Left ventricle myocardium inferior (tissue), 1 donor: ENCODE results near the gene LAMC3. TPM values are rescaled to one million over a fixed set of nuclear protein-coding genes. Genes with fewer than 3 reads are reported as not detected.

Source experiments
- DNase-seq: peaks from one replicate; pipeline ENCODE4 v3.0.0-alpha.2; 2020
- H3K27ac ChIP-seq: fragments of 200-600 bp; replicated peaks from 2 replicates; pipeline ENCODE4 v1.8.0; 2021
- H3K27me3 ChIP-seq: fragments of 200-600 bp; 2 replicates; pipeline ENCODE4 v1.8.0; 2021; ENCODE audit warnings: low read depth
- H3K36me3 ChIP-seq: fragments of 200-600 bp; 2 replicates; pipeline ENCODE4 v1.8.0; 2021
- H3K4me1 ChIP-seq: fragments of 200-600 bp; 2 replicates; pipeline ENCODE4 v1.8.0; 2021
- H3K4me3 ChIP-seq: fragments of 200-600 bp; 2 replicates; pipeline ENCODE4 v1.8.0; 2021; ENCODE audit warnings: mild to moderate bottlenecking, moderate library complexity
- H3K9me3 ChIP-seq: fragments of 200-600 bp; replicated peaks from 2 replicates; pipeline ENCODE4 v1.8.0; 2021
- intact Hi-C: fragments of 100-400 bp; cut with micrococcal nuclease; formaldehyde crosslinking; loops from one replicate; pipeline ENCODE4 v1.11.0; 2022
- total RNA-seq: library from RNA; stranded (reverse); fragmentation: NEBNext Ultra II Directional; extraction: Animal tissue kit (Norgen Biotek cat#: 25700); gene quantifications from one replicate; pipeline ENCODE4 v1.2.1, GENCODE V29; 2021
- TF ChIP-seq, protein P1 (sequence below): fragments of 200-600 bp; IDR thresholded peaks from 2 replicates; pipeline ENCODE4 v1.8.0; 2021; ENCODE audit warnings: antibody characterized with exemption, mild to moderate bottlenecking, borderline replicate concordance
- donor health status: DM: no; HTN: yes; CAD: no; lungs with severe emphysema.

Gene LAMC3
- total RNA-seq, 1 donor from 2014 or later = 0.66 TPM

DNA sequence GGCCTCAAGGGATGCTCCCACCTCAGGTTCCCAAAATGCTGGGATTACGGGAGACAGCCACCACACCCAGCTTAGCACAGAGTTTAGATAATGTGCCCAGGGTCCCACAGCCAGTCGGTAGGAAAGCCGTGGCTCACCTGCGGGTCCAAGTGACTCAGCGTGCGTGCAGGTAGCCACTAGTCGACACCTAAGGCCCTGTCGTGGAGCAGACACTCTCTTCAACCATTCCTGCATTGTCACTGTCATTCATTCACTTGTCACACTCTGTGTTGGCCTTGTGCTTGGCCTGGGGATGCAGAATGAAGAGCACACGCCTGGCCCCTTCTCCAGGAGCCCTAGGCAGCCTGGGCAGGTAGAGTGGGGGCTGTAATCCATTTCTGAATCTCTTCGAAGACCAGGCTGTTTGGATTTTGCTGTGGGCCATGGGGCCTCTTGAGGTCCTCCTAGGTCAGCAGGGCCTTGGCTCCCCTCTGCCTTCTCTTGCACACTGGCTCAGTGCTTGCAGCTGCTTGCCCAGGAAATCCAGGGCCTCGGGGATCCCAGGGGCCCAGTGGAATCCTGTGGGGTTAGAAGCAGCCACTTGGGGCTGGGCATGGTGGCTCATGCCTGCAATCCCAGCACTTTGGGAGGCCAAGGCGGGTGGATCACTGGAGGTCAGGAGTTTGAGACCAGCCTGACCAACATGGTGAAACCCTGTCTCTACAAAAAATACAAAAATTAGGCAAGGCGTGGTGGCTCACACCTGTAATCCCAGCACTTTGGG lies 81.2 kb downstream of the LAMC3 start:
- H3K4me1 ChIP-seq = peaks cover 5% of the 10 kb centered on the region
- intact Hi-C loops = no loop called here
- H3K4me3 ChIP-seq = no peak overlapping the region
- H3K36me3 ChIP-seq = no peaks in the 10 kb centered on the region
- no peak for DNase-seq
- H3K27me3 ChIP-seq = peaks cover 30% of the 10 kb centered on the region
- H3K9me3 ChIP-seq = no peaks in the 10 kb centered on the region
- H3K27ac ChIP-seq = no peak overlapping the region
- TF ChIP-seq, protein P1, sequence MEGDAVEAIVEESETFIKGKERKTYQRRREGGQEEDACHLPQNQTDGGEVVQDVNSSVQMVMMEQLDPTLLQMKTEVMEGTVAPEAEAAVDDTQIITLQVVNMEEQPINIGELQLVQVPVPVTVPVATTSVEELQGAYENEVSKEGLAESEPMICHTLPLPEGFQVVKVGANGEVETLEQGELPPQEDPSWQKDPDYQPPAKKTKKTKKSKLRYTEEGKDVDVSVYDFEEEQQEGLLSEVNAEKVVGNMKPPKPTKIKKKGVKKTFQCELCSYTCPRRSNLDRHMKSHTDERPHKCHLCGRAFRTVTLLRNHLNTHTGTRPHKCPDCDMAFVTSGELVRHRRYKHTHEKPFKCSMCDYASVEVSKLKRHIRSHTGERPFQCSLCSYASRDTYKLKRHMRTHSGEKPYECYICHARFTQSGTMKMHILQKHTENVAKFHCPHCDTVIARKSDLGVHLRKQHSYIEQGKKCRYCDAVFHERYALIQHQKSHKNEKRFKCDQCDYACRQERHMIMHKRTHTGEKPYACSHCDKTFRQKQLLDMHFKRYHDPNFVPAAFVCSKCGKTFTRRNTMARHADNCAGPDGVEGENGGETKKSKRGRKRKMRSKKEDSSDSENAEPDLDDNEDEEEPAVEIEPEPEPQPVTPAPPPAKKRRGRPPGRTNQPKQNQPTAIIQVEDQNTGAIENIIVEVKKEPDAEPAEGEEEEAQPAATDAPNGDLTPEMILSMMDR = no peak

DNA sequence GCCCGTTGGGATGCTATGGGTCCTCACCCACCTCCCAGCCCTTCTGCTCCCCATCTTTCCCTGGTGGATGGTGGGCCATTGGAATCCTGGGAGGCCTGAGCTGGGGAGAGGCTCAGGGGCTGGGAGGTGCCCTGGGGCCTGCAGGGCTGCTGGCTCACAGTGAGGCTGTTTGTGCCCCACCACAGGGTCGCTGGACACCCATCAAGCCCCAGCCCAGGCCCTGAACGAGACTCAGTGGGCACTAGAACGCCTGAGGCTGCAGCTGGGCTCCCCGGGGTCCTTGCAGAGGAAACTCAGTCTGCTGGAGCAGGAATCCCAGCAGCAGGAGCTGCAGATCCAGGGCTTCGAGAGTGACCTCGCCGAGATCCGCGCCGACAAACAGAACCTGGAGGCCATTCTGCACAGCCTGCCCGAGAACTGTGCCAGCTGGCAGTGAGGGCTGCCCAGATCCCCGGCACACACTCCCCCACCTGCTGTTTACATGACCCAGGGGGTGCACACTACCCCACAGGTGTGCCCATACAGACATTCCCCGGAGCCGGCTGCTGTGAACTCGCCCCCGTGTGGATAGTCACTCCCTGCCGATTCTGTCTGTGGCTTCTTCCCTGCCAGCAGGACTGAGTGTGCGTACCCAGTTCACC lies 82.5 kb downstream of the LAMC3 start:
- TF ChIP-seq, protein P1 = no peak
- intact Hi-C loops = no loop called here
- H3K36me3 ChIP-seq = no peaks in the 10 kb centered on the region
- H3K4me3 ChIP-seq = no peak overlapping the region
- H3K27ac ChIP-seq = no peak overlapping the region
- H3K27me3 ChIP-seq = peaks cover 43% of the 10 kb centered on the region
- no peak for DNase-seq
- H3K9me3 ChIP-seq = no peaks in the 10 kb centered on the region
- H3K4me1 ChIP-seq = peaks cover 17% of the 10 kb centered on the region

DNA sequence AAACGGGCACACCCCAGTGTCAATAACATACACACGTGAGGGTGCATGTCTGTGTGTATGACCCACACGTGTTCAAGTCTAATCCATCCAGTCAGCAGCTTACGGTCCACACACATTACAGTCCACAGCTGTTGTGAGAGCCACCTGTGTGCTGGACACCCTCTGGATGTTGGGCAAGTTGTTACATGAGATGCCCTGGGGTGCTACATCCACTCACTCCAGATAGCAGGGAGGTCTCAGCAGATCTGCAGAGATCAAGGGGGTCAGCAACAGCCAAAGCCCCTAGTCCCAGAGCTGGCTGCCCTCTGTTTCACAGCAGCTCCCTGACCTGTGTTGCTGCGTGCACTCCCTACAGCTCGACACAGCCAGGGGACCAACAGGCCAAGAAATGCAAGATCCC lies 83.1 kb downstream of the LAMC3 start:
- Histone ChIP-seq H3K9me3 (no peaks in the 10 kb centered on the region), H3K36me3 (no peaks in the 10 kb centered on the region), H3K27ac (no peak overlapping the region), H3K4me1 (peaks cover 23% of the 10 kb centered on the region), H3K4me3 (no peak overlapping the region), H3K27me3 (peaks cover 48% of the 10 kb centered on the region)
- intact Hi-C loops = no loop called here
- TF ChIP-seq, protein P1 = no peak
- DNase-seq = no peak

DNA sequence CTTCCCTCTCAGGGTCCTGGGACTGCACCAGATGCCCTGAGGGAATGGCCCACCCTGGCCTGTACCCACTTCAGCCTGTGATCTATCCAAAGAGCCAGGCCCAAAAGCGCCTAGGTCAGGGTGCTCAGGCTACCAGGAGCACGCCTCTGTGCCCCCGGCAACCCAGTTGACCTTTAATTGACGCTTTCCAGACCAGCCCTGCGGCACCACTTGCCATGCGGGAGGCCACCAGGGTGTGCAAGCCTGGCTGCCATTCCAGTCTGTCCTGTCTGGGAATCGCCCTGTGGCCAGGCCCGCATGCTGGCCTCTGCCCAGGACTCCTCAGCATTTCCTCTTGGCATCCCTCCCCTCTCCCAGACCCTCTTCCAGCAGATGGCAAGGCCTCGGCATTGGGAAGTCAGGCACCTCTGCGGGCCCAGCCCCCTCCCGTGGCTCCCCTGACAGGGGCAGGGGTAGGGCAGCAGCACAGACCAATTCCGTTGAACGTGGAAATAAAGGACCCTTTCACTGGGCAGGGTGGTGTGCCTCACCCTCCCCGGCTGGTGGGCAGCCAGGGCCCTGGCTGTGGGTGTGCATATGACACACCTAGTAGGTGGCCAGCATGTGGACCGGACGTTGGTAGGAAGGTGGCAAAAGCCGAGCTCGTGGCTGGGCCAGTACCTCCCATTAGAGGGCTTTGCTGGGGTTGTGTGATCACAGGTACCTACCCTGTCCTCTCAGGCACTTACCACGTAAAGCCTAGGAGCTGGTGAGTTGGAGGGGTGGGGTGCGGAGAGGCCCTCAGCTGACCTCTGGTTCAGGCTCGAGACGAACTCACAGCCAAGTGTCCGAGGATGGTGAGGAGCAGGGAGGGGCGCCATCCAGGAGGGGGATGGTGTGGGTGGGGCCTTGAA lies 83.8 kb downstream of the LAMC3 start:
- no peak for DNase-seq
- H3K4me1 ChIP-seq = peaks cover 31% of the 10 kb centered on the region
- TF ChIP-seq, protein P1 = no peak
- no peak overlapping the region for H3K4me3 ChIP-seq
- H3K36me3 ChIP-seq = no peaks in the 10 kb centered on the region
- H3K27ac ChIP-seq = no peak overlapping the region
- intact Hi-C loops = no loop called here
- no peaks in the 10 kb centered on the region for H3K9me3 ChIP-seq
- peaks cover 56% of the 10 kb centered on the region for H3K27me3 ChIP-seq

DNA sequence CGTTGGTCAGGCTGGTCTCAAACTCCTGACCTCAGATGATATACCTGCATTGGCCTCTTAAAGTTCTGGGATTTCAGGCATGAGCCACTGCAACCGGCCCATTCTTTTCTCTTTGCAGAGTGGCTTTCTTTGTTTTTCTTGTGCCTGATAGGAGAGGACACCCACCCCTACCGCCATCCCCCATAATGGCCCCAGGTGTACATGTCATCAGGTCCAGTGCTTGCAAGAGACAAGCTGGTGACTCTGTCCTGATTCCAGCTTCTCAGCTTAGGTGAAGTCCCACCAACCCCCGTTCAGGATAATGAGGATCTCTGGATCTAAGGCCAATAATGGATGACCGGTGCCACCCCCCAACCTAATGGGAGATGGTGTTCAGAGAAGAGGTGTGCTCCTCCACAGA lies 85.0 kb downstream of the LAMC3 start:
- Histone ChIP-seq H3K27ac (no peak overlapping the region), H3K27me3 (peaks cover 67% of the 10 kb centered on the region), H3K4me3 (no peak overlapping the region)

More for the DNA sequence above, 85.0 kb downstream of the LAMC3 start:
- TF ChIP-seq, protein P1 = no peak
- no peak for DNase-seq
- Histone ChIP-seq H3K9me3 (no peaks in the 10 kb centered on the region), H3K36me3 (no peaks in the 10 kb centered on the region), H3K4me1 (peaks cover 43% of the 10 kb centered on the region)
- intact Hi-C loops = no loop called here
